GM12892 (cell line): ENCODE measurements around the gene ACR.

ENCODE experiments used
- POLR2A ChIP-seq: IDR thresholded peaks from 2 replicates; pipeline ENCODE4 v1.6.1; 2011; ENCODE audit warnings: low read depth, low read length, control low read depth
- POLR2AphosphoS5 ChIP-seq: IDR thresholded peaks from 2 replicates; pipeline ENCODE4 v1.6.1; 2011; ENCODE audit warnings: low read depth, low read length, control low read depth
- TAF1 ChIP-seq: IDR thresholded peaks from 2 replicates; pipeline ENCODE4 v1.6.1; 2011; ENCODE audit warnings: low read depth, mild to moderate bottlenecking, control low read depth, low read length, borderline replicate concordance

GRCh38 chr22:50708474-50708873 lies 29.5 kb upstream of the ACR start:
- TF ChIP-seq POLR2A (no peak), POLR2AphosphoS5 (no peak), TAF1 (no peak)
